HEK293 (cell line): ENCODE data around the gene RPS21.

Experiments
- FEZF1 ChIP-seq: fragments of 450-650 bp; formaldehyde crosslinking; IDR thresholded peaks from 2 replicates; pipeline ENCODE4 v1.5.1; 2016; ENCODE audit warnings: missing biosample characterization, missing genetic modification characterization
- HOXC10 ChIP-seq: sonication (generic); formaldehyde crosslinking; IDR thresholded peaks from 2 replicates; pipeline ENCODE4 v1.8.1; 2023; ENCODE audit warnings: mild to moderate bottlenecking, missing genetic modification reagents
- KLF10 ChIP-seq: fragments of 450-650 bp; IDR thresholded peaks from 2 replicates; pipeline ENCODE4 v1.5.1; 2018; ENCODE audit warnings: missing biosample characterization, mild to moderate bottlenecking, missing genetic modification characterization
- RBAK ChIP-seq: fragments of 450-650 bp; formaldehyde crosslinking; IDR thresholded peaks from 2 replicates; pipeline ENCODE4 v1.5.1; 2016; ENCODE audit warnings: missing biosample characterization, missing genetic modification characterization
- SCRT1 ChIP-seq: fragments of 450-650 bp; formaldehyde crosslinking; IDR thresholded peaks from 2 replicates; pipeline ENCODE4 v1.5.1; 2016; ENCODE audit warnings: missing biosample characterization, missing genetic modification characterization, borderline replicate concordance
- TCF7L2 ChIP-seq: IDR thresholded peaks from 2 replicates; pipeline ENCODE4 v1.6.1; 2011; ENCODE audit warnings: low read depth, mild to moderate bottlenecking, inconsistent platforms, low read length, moderate library complexity, borderline replicate concordance
- TRIM28 ChIP-seq: IDR thresholded peaks from 2 replicates; pipeline ENCODE4 v1.6.1; 2011; ENCODE audit warnings: low read length, control low read depth, borderline replicate concordance
- ZBTB11 ChIP-seq: fragments of 450-650 bp; formaldehyde crosslinking; conservative IDR thresholded peaks from 2 replicates; pipeline ENCODE4 v1.5.1; 2016; ENCODE audit warnings: low read depth, missing biosample characterization, missing genetic modification characterization
- ZBTB26 ChIP-seq: fragments of 450-650 bp; formaldehyde crosslinking; optimal IDR thresholded peaks from 2 replicates; pipeline ENCODE3; 2016; ENCODE audit warnings: missing biosample characterization, mild to moderate bottlenecking, missing genetic modification characterization
- ZBTB7A ChIP-seq: fragments of 450-650 bp; formaldehyde crosslinking; IDR thresholded peaks from 2 replicates; pipeline ENCODE4 v1.5.1; 2016; ENCODE audit warnings: low read depth, missing biosample characterization, missing genetic modification characterization
- ZNF114 ChIP-seq: fragments of 450-650 bp; formaldehyde crosslinking; IDR thresholded peaks from 2 replicates; pipeline ENCODE4 v1.5.0; 2017; ENCODE audit warnings: missing biosample characterization, missing genetic modification characterization
- ZNF121 ChIP-seq: fragments of 450-650 bp; formaldehyde crosslinking; IDR thresholded peaks from 2 replicates; pipeline ENCODE4 v1.5.1; 2016; ENCODE audit warnings: missing biosample characterization, missing genetic modification characterization
- ZNF157 ChIP-seq: fragments of 450-650 bp; formaldehyde crosslinking; IDR thresholded peaks from 2 replicates; pipeline ENCODE4 v1.5.1; 2016; ENCODE audit warnings: missing biosample characterization, missing genetic modification characterization
- ZNF18 ChIP-seq: fragments of 450-650 bp; formaldehyde crosslinking; IDR thresholded peaks from 2 replicates; pipeline ENCODE4 v1.5.1; 2016; ENCODE audit warnings: missing biosample characterization, missing genetic modification characterization
- ZNF2 ChIP-seq: fragments of 450-650 bp; formaldehyde crosslinking; IDR thresholded peaks from 2 replicates; pipeline ENCODE4 v1.5.1; 2016; ENCODE audit warnings: missing biosample characterization, missing genetic modification characterization
- ZNF214 ChIP-seq: fragments of 450-650 bp; formaldehyde crosslinking; IDR thresholded peaks from 2 replicates; pipeline ENCODE4 v1.5.1; 2017; ENCODE audit warnings: missing biosample characterization, mild to moderate bottlenecking, missing genetic modification characterization, borderline replicate concordance
- ZNF223 ChIP-seq: fragments of 450-650 bp; formaldehyde crosslinking; IDR thresholded peaks from 2 replicates; pipeline ENCODE4 v1.5.1; 2016; ENCODE audit warnings: missing biosample characterization, missing genetic modification characterization
- ZNF274 ChIP-seq, 2 experiments: fragments of 200-500 bp in 1 of 2; fragments of 450-650 bp in 1 of 2; sonication (Bioruptor generic) in 1 of 2; formaldehyde crosslinking in 1 of 2; IDR thresholded peaks; 2 replicates each; pipeline versions ENCODE4 v1.5.1 to v1.6.1; 2014 to 2016; ENCODE audit warnings: borderline replicate concordance in 1 of 2, inconsistent platforms in 1 of 2, low read length in 1 of 2, missing biosample characterization in 1 of 2, missing genetic modification characterization in 1 of 2
- ZNF302 ChIP-seq: fragments of 450-650 bp; formaldehyde crosslinking; IDR thresholded peaks from 2 replicates; pipeline ENCODE4 v1.5.1; 2016; ENCODE audit warnings: missing biosample characterization, missing genetic modification characterization, low read depth
- ZNF37A ChIP-seq: fragments of 450-650 bp; IDR thresholded peaks from 2 replicates; pipeline ENCODE4 v1.5.1; 2018; ENCODE audit warnings: missing biosample characterization, missing genetic modification characterization
- ZNF394 ChIP-seq: fragments of 450-650 bp; formaldehyde crosslinking; IDR thresholded peaks from 2 replicates; pipeline ENCODE4 v1.5.1; 2016; ENCODE audit warnings: missing biosample characterization, missing genetic modification characterization, mild to moderate bottlenecking, moderate library complexity, borderline replicate concordance
- ZNF449 ChIP-seq: fragments of 450-650 bp; formaldehyde crosslinking; IDR thresholded peaks from 2 replicates; pipeline ENCODE4 v1.5.1; 2017; ENCODE audit warnings: missing biosample characterization, mild to moderate bottlenecking, missing genetic modification characterization, moderate library complexity
- ZNF521 ChIP-seq: fragments of 450-650 bp; formaldehyde crosslinking; IDR thresholded peaks from 2 replicates; pipeline ENCODE4 v1.5.1; 2017; ENCODE audit warnings: missing biosample characterization, mild to moderate bottlenecking, missing genetic modification characterization
- ZNF530 ChIP-seq: fragments of 450-650 bp; formaldehyde crosslinking; IDR thresholded peaks from 2 replicates; pipeline ENCODE4 v1.5.1; 2016; ENCODE audit warnings: low read depth, missing biosample characterization, missing genetic modification characterization
- ZNF639 ChIP-seq: fragments of 450-650 bp; formaldehyde crosslinking; IDR thresholded peaks from 2 replicates; pipeline ENCODE4 v1.5.1; 2016; ENCODE audit warnings: missing biosample characterization, missing genetic modification characterization
- ZNF677 ChIP-seq: fragments of 450-650 bp; IDR thresholded peaks from 2 replicates; pipeline ENCODE4 v1.5.0; 2018; ENCODE audit warnings: missing biosample characterization, mild to moderate bottlenecking, missing genetic modification characterization, moderate library complexity
- ZNF704 ChIP-seq: fragments of 450-650 bp; formaldehyde crosslinking; IDR thresholded peaks from 2 replicates; pipeline ENCODE4 v1.5.1; 2016; ENCODE audit warnings: missing biosample characterization, missing genetic modification characterization
- ZNF785 ChIP-seq: fragments of 450-650 bp; formaldehyde crosslinking; IDR thresholded peaks from 2 replicates; pipeline ENCODE4 v1.5.1; 2016; ENCODE audit warnings: missing biosample characterization, missing genetic modification characterization
- ZNF843 ChIP-seq: fragments of 450-650 bp; formaldehyde crosslinking; IDR thresholded peaks from 2 replicates; pipeline ENCODE4 v1.5.1; 2016; ENCODE audit warnings: missing biosample characterization, missing genetic modification characterization
- ZXDB ChIP-seq: fragments of 450-650 bp; formaldehyde crosslinking; IDR thresholded peaks from 2 replicates; pipeline ENCODE4 v1.5.1; 2016; ENCODE audit warnings: missing biosample characterization, missing genetic modification characterization

The RPS21 gene

GRCh38 chr20:62350098-62350628, 36.7 kb upstream of the RPS21 start (continued):
- TF ChIP-seq ZNF530 (tag by site-specific recombination), result no peak
- TF ChIP-seq ZBTB11 (tag by site-specific recombination), result no peak
- TF ChIP-seq ZNF18, result no peak
- no peak for TF ChIP-seq ZNF677 (tag by site-specific recombination)
- no peak for TF ChIP-seq ZNF157 (tag by site-specific recombination)
- no peak for TF ChIP-seq ZNF214 (tag by site-specific recombination)
- no peak for TF ChIP-seq ZNF394
- TF ChIP-seq HOXC10 (CRISPR knock-in tag), result no peak
- no peak for TF ChIP-seq ZNF223 (tag by site-specific recombination)
- TF ChIP-seq ZNF704 (tag by site-specific recombination), result no peak
- TF ChIP-seq KLF10 (tag by site-specific recombination), result no peak
- TF ChIP-seq ZNF274 (IDR thresholded peaks at IDR 0.05; ENCODE audit: low read length), result no peak
- no peak for TF ChIP-seq ZNF274 (tag by site-specific recombination; IDR thresholded peaks at IDR 0.05; ENCODE audit: borderline replicate concordance)
- TF ChIP-seq ZNF2 (tag by site-specific recombination), result no peak
- TF ChIP-seq ZNF302 (tag by site-specific recombination), result no peak
- no peak for TF ChIP-seq RBAK (tag by site-specific recombination)
- TF ChIP-seq FEZF1 (tag by site-specific recombination), result 0 out of 2 replicates have a peak, but pooled peaks have one; percentile 9
- TF ChIP-seq ZBTB26 (tag by site-specific recombination), result no peak
- peak; percentile 87 for TF ChIP-seq ZNF37A (tag by site-specific recombination)
- no peak for TF ChIP-seq ZNF521 (tag by site-specific recombination)
- peak; percentile 55; the same call in 1 of the 2 replicates for TF ChIP-seq ZNF449 (tag by site-specific recombination)
- no peak for TF ChIP-seq ZNF114
- TF ChIP-seq ZXDB (tag by site-specific recombination), result no peak
- no peak for TF ChIP-seq ZNF843 (tag by site-specific recombination)
- no peak for TF ChIP-seq TCF7L2
- TF ChIP-seq ZNF121 (tag by site-specific recombination), result peak; percentile 100
- no peak for TF ChIP-seq TRIM28
- no peak for TF ChIP-seq ZBTB7A (tag by site-specific recombination)
- no peak for TF ChIP-seq ZNF785
- TF ChIP-seq ZNF639, result no peak
- peak; percentile 96 for TF ChIP-seq SCRT1 (tag by site-specific recombination)
